Left lung (tissue), 10 donors: ENCODE results near the gene BZW2. TPM values are rescaled to one million over a fixed set of nuclear protein-coding genes. Genes with fewer than 3 reads are reported as not detected.

Source experiments
- ATAC-seq: fragments of 200-7000 bp; cut with Tn5 transposase; one replicate; pipeline ENCODE4 v1.9.1; 2020; ENCODE audit warnings: moderate library complexity
- DNase-seq, 4 donors: peaks; one replicate each; pipeline ENCODE4 v3.0.0-alpha.2; 2013 to 2020
- H3K27ac ChIP-seq, 2 donors: fragments of 200-600 bp; sonication (generic) in 1 of 2; one replicate each; pipeline versions ENCODE4 v1.5.0 to v1.8.0; 2020 to 2021
- H3K27me3 ChIP-seq, 2 donors: fragments of 200-600 bp; sonication (generic) in 1 of 2; one replicate each; pipeline versions ENCODE4 v1.5.0 to v1.8.0; 2020 to 2021
- H3K36me3 ChIP-seq, 2 donors: fragments of 200-600 bp; sonication (generic) in 1 of 2; one replicate each; pipeline versions ENCODE4 v1.5.0 to v1.8.0; 2020 to 2021
- H3K4me1 ChIP-seq, 2 donors: fragments of 200-600 bp; one replicate each; pipeline ENCODE4 v1.8.0; 2021
- H3K4me3 ChIP-seq, 2 donors: fragments of 200-600 bp; sonication (generic) in 1 of 2; one replicate each; pipeline versions ENCODE4 v1.5.0 to v1.8.0; 2020 to 2021; ENCODE audit warnings: mild to moderate bottlenecking in 1 of 2
- H3K9me3 ChIP-seq, 2 donors: fragments of 200-600 bp; sonication (generic) in 1 of 2; one replicate each; pipeline versions ENCODE4 v1.5.0 to v1.8.0; 2020 to 2021
- intact Hi-C, 2 donors: fragments of 100-400 bp; cut with DNase I; formaldehyde crosslinking; loops; one replicate each; pipeline versions ENCODE4 v1.11.2 to v1.14.2; 2022
- polyA plus RNA-seq, 6 donors: library from polyadenylated mRNA; unstranded; fragments of 120-200 nt; gene quantifications; one replicate each; pipeline ENCODE4 v1.2.1, GENCODE V29; 2013; ENCODE audit not compliant: insufficient read length in 6 of 6
- total RNA-seq, 2 donors: library from RNA; stranded (reverse); fragmentation: NEBNext Ultra II Directional; extraction: Animal tissue kit (Norgen Biotek cat#: 25700); gene quantifications; one replicate each; pipeline ENCODE4 v1.2.1, GENCODE V29; 2021
- TF ChIP-seq, protein P1 (sequence below), 2 donors: fragments of 200-600 bp; sonication (generic) in 1 of 2; IDR thresholded peaks; one replicate each; pipeline versions ENCODE4 v1.5.0 to v1.8.0; 2021; ENCODE audit warnings: antibody characterized with exemption in 2 of 2
- donor health status: DM: no; HTN: yes; CAD: no.
- donor health status: DM: no; HTN: no; CAD: no.

BZW2 gene
- total and polyA plus RNA-seq, 8 donors: 39.7 to 88.9 (median 77.3) TPM

DNA sequence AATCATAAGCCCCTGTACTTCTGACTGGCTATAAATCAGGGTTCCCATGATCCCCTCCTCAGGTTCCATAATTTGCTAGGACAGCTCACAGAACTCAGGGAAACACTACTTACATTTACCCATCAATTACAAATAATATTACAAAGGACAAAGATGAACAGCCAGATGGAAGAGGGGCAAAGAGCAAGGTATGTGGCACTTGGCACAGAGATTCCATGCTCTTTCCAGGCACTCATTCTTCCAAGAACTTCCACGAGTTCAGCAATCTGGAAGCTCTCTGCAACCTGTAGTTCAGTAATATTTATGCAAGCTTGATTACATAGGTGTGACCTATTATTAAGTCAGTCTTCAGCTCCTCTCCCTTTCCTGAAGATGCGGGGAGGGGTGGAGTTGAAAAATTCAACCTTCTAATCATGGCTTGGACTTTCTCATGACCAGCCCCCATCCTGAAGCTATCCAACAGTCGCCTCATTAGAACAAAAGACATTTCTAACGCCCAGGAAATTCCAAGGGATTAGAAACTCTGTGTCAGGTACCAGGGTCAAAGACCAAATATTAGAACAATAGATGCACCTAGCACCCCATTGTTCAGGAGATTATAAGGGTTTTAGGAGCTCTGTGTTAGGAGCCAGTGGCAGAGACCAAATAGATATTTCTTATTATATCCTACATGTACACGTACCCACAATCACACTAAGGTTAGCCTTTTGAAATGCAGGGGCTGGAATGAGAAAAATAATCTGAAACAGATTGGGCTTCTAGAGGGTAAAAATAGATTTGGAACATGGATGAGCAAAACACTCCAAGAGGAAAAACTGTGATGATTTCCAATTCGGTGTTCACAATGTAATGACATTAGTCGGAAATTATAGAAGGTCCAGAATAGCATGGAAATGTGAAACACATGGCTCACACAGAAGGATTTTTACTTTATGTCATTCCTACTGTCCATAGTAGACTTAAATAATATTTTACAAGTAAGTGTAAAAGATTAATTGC, 7.4 kb upstream of the BZW2 start:
- DNase-seq (no peak), ATAC-seq (no peak)
- H3K4me1 ChIP-seq: peaks cover 1 to 14% of the 10 kb centered on the region in 2 donors
- no peaks in the 10 kb centered on the region for H3K27me3 ChIP-seq
- intact Hi-C loops: no loop called here
- TF ChIP-seq, protein P1, sequence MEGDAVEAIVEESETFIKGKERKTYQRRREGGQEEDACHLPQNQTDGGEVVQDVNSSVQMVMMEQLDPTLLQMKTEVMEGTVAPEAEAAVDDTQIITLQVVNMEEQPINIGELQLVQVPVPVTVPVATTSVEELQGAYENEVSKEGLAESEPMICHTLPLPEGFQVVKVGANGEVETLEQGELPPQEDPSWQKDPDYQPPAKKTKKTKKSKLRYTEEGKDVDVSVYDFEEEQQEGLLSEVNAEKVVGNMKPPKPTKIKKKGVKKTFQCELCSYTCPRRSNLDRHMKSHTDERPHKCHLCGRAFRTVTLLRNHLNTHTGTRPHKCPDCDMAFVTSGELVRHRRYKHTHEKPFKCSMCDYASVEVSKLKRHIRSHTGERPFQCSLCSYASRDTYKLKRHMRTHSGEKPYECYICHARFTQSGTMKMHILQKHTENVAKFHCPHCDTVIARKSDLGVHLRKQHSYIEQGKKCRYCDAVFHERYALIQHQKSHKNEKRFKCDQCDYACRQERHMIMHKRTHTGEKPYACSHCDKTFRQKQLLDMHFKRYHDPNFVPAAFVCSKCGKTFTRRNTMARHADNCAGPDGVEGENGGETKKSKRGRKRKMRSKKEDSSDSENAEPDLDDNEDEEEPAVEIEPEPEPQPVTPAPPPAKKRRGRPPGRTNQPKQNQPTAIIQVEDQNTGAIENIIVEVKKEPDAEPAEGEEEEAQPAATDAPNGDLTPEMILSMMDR (IDR thresholded peaks at IDR 0.05): no peak
- H3K36me3 ChIP-seq: no peaks in the 10 kb centered on the region
- H3K27ac ChIP-seq: no peak overlapping the region
- no peak overlapping the region for H3K4me3 ChIP-seq
- H3K9me3 ChIP-seq: no peaks in the 10 kb centered on the region

DNA sequence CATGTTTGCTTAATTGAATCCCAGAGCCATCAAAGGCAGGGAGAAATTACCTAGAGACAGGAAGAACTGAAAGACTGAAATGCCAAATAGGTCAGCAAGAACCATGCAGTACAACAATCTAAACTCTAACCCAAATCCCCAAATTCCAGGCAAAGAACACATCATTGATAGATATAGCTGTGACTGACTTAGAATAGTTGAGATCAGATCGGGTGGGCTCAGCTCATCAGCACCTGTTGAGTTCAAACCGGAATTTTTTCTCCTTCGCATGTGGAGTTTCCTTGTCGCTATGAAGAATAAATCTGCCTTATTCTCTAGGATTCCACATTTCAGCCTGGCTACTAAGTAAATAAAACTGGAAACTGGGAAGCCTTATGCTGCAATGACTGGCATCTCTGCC, 1.8 kb upstream of the BZW2 start:
- H3K9me3 ChIP-seq: no peaks in the 10 kb centered on the region
- DNase-seq (no peak), ATAC-seq (no peak)
- intact Hi-C loops: no loop called here
- H3K4me1 ChIP-seq: peaks cover 9 to 39% of the 10 kb centered on the region in 2 donors
- no peaks in the 10 kb centered on the region for H3K27me3 ChIP-seq
- H3K4me3 ChIP-seq: peak overlapping the region; percentile 78 to 85
- H3K27ac ChIP-seq: peak overlapping the region in 1 of 2 donors; percentile 94
- TF ChIP-seq, protein P1 (IDR thresholded peaks at IDR 0.05): no peak
- no peaks in the 10 kb centered on the region for H3K36me3 ChIP-seq

DNA sequence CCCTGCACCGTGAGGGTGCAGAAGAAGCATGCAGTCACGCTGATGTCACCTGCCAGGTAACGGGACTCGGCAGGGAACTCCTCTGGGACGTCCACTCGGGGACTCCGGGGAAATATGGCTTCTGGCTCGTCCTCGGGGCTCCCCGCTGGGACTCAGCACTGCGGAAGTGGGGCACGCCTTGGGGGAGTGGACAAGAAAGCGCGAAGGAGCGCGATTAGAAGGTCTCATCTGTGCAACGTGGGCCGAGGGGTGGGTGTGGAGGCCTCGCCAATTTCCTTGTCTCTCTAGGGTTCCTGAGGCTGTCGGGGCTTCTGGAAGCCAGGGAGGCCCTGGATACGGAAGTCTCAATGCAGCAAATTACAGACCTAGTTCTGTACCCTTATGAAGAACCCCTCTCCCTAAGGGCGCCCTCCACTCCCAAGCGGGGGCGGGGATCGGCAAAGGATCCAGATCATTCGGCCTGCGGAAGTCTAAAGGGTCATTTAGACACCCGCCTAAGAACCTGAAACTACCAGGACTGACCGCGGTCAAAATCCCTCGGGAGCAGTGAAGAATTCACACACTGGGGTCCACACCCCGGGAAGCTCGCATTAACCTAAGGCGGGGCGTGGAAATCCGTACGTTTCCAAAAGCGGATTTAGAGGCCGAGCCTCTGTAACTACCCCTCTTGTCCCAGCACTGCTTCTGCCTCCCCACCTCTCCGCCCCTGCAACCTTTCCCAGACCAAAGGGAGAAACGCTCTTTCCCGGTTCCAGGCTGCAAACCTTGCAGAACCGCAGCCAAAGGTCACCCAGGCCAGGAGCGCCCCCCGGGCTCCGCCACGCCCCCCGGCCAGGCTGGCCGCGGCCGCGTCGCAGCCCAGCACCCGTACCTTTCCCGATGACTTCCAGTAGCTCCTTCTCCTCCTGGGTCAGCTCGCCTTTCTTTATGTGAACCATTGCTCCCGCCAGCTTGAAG, 1.1 kb upstream of the BZW2 start:
- Histone ChIP-seq H3K9me3 (no peaks in the 10 kb centered on the region), H3K36me3 (no peaks in the 10 kb centered on the region), H3K4me1 (peaks cover 11 to 44% of the 10 kb centered on the region in 2 donors), H3K27ac (peak overlapping the region; percentile 92 to 94), H3K4me3 (peak overlapping the region; percentile 78 to 85), H3K27me3 (no peaks in the 10 kb centered on the region)
- peak; percentile 49 to 86 (median 62) for DNase-seq
- intact Hi-C loops: no loop called here
- ATAC-seq: peak; percentile 39
- TF ChIP-seq, protein P1 (IDR thresholded peaks at IDR 0.05): no peak

DNA sequence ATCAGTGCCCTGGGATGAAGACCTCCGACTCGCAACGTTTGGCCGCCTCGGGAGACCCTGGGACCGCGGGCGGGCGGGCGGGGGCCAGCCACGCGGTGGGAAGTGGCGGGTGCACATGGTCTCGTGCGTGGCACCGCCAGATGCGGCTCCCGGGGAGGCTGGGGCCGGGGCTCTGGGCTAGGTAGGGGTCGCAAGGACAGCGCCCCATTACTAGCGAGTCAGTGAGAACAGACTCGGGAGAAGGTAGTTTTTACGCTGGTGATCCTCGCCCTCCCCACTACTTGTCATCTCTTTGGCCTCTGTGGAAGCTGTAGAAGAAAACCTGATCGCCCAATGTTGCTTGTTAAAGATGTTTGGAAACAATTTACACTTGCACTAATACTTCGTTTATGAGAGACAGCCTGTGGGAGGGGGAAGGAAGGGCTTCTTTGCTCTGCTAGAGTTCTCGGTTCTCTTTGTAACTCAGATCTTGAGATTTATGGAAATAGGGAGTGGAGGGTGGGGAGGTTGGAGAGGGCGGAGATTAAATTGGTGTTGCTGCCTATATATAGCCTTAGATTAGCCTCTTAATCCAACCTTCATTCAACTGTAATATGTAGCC, 591 bp downstream of the BZW2 start:
- TF ChIP-seq, protein P1 (IDR thresholded peaks at IDR 0.05): no peak
- peak in 2 of 4 donors; percentile 24 to 49 for DNase-seq
- peak overlapping the region; percentile 78 to 85 for H3K4me3 ChIP-seq
- peak overlapping the region; percentile 92 to 94 for H3K27ac ChIP-seq
- H3K9me3 ChIP-seq: no peaks in the 10 kb centered on the region
- H3K36me3 ChIP-seq: no peaks in the 10 kb centered on the region
- peak; percentile 9 for ATAC-seq
- H3K4me1 ChIP-seq: peaks cover 17 to 60% of the 10 kb centered on the region in 2 donors
- H3K27me3 ChIP-seq: no peaks in the 10 kb centered on the region
- intact Hi-C loops: no loop called here
